WERI-Rb-1 (cell line): ENCODE data around the gene RSPH1.

Experiments used
- DNase-seq: peaks from one replicate; pipeline ENCODE4 v3.0.0-alpha.2; 2020
- H3K27ac ChIP-seq: fragments of 250-450 bp; sonication (Bioruptor Pico); 2 replicates; pipeline ENCODE4 v1.5.1; 2020; ENCODE audit warnings: mild to moderate bottlenecking, moderate library complexity
- H3K27me3 ChIP-seq: fragments of 250-450 bp; sonication (Bioruptor Pico); 2 replicates; pipeline ENCODE4 v1.5.1; 2021; ENCODE audit warnings: mild to moderate bottlenecking, low read depth, moderate library complexity; ENCODE audit not compliant: insufficient read depth, severe bottlenecking
- H3K36me3 ChIP-seq: fragments of 250-450 bp; sonication (Bioruptor Pico); 2 replicates; pipeline ENCODE4 v1.5.1; 2020; ENCODE audit warnings: mild to moderate bottlenecking, moderate library complexity
- H3K4me3 ChIP-seq: 2 replicates; pipeline ENCODE4 v1.5.1; 2011; ENCODE audit warnings: low read depth, mild to moderate bottlenecking, control low read depth, low read length
- H3K9me3 ChIP-seq: fragments of 250-450 bp; sonication (Bioruptor Pico); 2 replicates; pipeline ENCODE4 v1.5.1; 2021; ENCODE audit warnings: mild to moderate bottlenecking, moderate library complexity; ENCODE audit not compliant: severe bottlenecking
- TF ChIP-seq, protein P1 (sequence below): IDR thresholded peaks from 2 replicates; pipeline ENCODE4 v1.5.1; 2011; ENCODE audit warnings: low read depth, mild to moderate bottlenecking, control low read depth, inconsistent platforms, low read length

Gene RSPH1

DNA sequence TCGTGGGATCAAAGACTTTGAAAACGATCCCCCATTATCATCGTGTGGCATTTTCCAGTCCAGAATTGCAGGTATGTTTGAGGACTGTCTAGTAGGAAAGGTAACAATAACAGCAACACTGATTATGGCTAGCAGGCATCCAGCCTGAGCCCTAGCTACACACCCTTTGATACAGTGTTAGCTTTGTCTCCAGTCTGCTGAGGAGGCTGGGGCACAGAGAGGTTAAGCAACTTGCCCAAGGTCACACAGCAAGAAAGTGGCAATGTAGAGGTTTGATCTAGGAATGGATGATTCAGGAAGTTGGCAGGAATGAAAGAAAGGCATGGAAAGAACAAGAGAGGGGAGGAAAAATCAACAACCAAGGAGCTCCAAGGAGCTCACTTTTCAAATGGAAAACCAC lies 61.1 kb downstream of the RSPH1 start:
- DNase-seq = no peak
- TF ChIP-seq, protein P1, sequence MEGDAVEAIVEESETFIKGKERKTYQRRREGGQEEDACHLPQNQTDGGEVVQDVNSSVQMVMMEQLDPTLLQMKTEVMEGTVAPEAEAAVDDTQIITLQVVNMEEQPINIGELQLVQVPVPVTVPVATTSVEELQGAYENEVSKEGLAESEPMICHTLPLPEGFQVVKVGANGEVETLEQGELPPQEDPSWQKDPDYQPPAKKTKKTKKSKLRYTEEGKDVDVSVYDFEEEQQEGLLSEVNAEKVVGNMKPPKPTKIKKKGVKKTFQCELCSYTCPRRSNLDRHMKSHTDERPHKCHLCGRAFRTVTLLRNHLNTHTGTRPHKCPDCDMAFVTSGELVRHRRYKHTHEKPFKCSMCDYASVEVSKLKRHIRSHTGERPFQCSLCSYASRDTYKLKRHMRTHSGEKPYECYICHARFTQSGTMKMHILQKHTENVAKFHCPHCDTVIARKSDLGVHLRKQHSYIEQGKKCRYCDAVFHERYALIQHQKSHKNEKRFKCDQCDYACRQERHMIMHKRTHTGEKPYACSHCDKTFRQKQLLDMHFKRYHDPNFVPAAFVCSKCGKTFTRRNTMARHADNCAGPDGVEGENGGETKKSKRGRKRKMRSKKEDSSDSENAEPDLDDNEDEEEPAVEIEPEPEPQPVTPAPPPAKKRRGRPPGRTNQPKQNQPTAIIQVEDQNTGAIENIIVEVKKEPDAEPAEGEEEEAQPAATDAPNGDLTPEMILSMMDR = no peak
- peaks cover 33% of the 10 kb centered on the region for H3K9me3 ChIP-seq
- peaks cover 6% of the 10 kb centered on the region for H3K27me3 ChIP-seq
- no peaks in the 10 kb centered on the region for H3K36me3 ChIP-seq
- H3K4me3 ChIP-seq = no peak overlapping the region
- no peak overlapping the region for H3K27ac ChIP-seq

DNA sequence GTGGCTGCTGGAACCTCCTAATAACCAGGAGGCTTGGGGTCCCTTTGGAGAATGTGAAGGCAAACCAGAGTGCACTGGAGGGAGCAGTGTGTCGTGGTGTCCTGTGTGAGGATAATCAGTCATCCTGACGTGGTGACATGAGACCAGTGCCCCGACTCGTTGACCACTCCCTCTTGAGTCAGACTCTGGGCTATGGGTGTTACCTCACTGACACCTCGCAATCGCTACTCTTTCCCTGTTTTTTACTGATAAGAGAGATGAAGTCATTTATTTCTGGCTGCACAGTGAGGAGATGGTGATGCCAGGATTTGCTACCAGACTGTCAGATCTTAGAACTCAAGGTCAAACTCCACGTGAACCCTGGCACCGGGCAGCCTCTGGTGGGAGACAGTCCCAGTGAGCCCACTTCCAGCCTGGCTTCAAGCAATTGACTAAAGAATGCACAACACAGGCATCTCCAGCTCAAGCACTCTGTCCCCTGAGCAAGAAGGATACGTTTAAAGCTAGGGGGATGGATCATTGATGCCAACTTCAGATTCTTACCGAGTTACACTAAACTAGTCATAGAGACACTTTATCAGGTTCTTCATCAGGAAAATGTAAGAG lies 62.0 kb downstream of the RSPH1 start:
- Histone ChIP-seq H3K36me3 (no peaks in the 10 kb centered on the region), H3K27me3 (peaks cover 6% of the 10 kb centered on the region), H3K4me3 (no peak overlapping the region), H3K9me3 (peaks cover 33% of the 10 kb centered on the region), H3K27ac (no peak overlapping the region)
- TF ChIP-seq, protein P1 = no peak
- no peak for DNase-seq

DNA sequence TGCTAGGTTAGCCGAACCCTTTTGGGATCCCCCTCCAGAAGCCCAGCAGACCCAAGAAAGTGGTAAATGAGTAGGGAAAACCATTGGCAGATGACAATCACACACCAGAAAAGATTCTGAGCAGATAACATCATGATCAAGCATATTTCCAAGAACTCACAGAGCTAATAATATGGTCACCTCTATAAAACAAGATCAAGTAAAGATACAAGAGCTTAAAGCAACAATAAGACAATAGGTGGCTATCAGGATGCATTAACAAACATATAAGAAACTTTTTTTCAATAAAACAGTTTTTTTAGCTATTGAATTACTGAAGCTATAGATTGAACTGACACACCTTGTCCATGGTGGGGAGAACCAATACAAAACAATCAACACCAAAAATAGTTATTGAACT lies 63.3 kb downstream of the RSPH1 start:
- DNase-seq = no peak
- Histone ChIP-seq H3K27me3 (peaks cover 6% of the 10 kb centered on the region), H3K9me3 (peaks cover 33% of the 10 kb centered on the region), H3K27ac (no peak overlapping the region), H3K36me3 (no peaks in the 10 kb centered on the region), H3K4me3 (no peak overlapping the region)
- TF ChIP-seq, protein P1 = no peak

DNA sequence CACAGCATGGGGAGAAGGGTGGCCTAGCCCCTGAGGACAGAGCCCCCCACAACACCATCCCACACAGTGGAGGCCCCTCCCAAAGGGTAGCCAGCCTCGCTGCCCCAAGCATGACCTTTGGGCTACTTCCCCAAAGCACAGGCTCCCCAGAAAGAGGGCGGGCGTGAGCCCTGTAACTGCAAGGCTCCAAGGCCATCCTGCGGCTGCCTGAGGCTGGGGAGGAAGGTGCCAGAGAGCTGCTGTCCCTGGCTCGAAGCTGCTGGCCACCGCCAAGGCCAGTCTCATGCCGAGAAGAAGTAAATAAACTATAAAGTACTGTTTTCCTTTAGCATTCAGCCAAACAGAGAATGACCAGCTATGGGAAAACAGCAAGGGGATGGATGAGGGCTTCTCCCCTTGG lies 64.8 kb downstream of the RSPH1 start:
- H3K36me3 ChIP-seq = no peaks in the 10 kb centered on the region
- TF ChIP-seq, protein P1 = no peak
- peaks cover 3% of the 10 kb centered on the region for H3K27me3 ChIP-seq
- H3K9me3 ChIP-seq = peaks cover 18% of the 10 kb centered on the region
- no peak overlapping the region for H3K4me3 ChIP-seq
- H3K27ac ChIP-seq = no peak overlapping the region
- no peak for DNase-seq

DNA sequence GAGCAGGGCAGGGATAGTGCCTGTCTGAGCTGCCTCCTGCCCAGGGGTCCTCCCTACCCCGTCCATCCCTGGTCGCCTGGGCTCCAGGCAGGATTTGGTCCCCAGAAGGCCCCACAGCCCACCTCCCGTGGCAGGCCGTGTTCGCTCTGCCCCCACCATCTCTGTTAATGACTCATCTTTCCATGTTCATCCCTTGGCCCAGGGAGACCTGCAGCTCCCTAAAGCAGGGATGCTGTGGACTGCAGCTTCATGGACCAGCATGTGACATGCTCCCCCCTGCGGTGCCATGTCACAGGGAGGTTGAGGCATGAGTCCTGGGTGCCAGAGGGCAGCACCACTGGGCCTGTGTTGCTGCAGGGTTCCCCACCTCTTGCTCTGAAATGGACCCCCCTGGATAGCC lies 65.5 kb downstream of the RSPH1 start:
- Histone ChIP-seq H3K4me3 (no peak overlapping the region), H3K27ac (no peak overlapping the region), H3K36me3 (no peaks in the 10 kb centered on the region), H3K9me3 (peaks cover 15% of the 10 kb centered on the region), H3K27me3 (peaks cover 3% of the 10 kb centered on the region)
- TF ChIP-seq, protein P1 = no peak
- no peak for DNase-seq

DNA sequence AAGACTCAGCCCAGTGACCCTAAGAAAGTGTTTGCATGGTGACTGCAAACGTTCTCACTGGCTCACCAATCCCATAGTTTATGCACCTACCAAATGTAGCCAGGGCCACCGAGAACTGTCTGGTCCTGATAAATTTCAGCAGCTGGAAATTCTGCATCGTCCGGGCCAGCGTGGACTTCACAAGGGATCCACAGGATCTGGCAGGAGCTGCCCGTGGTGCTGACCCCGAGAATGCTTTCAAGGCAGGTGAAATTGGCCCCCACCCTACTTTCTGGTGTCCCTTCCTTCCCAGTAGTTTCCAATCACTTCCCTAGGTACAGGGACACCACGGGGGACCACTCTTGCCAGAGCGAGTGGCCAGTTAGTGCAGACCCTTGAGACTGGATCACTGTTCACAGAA lies 66.2 kb downstream of the RSPH1 start:
- Histone ChIP-seq H3K9me3 (peaks cover 15% of the 10 kb centered on the region), H3K27me3 (no peaks in the 10 kb centered on the region), H3K27ac (no peak overlapping the region), H3K4me3 (no peak overlapping the region), H3K36me3 (no peaks in the 10 kb centered on the region)
- no peak for DNase-seq
- TF ChIP-seq, protein P1 = no peak
